T-helper 1 cell treated with Interleukin-12 subunit alpha and Interleukin-12 subunit beta and Interleukin-4 antibody, amounts not matched to agents 30 μg/mL and 1 μg/mL, for 36 hours (primary cell): Measurements from ENCODE around the gene PPP1R14B.

ENCODE experiments used
- H3K27ac Mint-ChIP-seq: one replicate; pipeline ENCODE4 v1.8.0; 2021; ENCODE audit warnings: mild to moderate bottlenecking, mixed read lengths
- H3K27me3 Mint-ChIP-seq: one replicate; pipeline ENCODE4 v1.8.0; 2021; ENCODE audit warnings: low read depth, mixed read lengths
- H3K36me3 Mint-ChIP-seq: one replicate; pipeline ENCODE4 v1.8.0; 2021; ENCODE audit warnings: low read depth, mixed read lengths
- H3K4me1 Mint-ChIP-seq: one replicate; pipeline ENCODE4 v1.8.0; 2021; ENCODE audit warnings: low read depth, mixed read lengths
- H3K4me3 Mint-ChIP-seq: one replicate; pipeline ENCODE4 v1.8.0; 2021; ENCODE audit warnings: mild to moderate bottlenecking, moderate library complexity, mixed read lengths
- H3K9me3 Mint-ChIP-seq: one replicate; pipeline ENCODE4 v1.8.0; 2021; ENCODE audit warnings: mixed read lengths

Gene PPP1R14B

DNA sequence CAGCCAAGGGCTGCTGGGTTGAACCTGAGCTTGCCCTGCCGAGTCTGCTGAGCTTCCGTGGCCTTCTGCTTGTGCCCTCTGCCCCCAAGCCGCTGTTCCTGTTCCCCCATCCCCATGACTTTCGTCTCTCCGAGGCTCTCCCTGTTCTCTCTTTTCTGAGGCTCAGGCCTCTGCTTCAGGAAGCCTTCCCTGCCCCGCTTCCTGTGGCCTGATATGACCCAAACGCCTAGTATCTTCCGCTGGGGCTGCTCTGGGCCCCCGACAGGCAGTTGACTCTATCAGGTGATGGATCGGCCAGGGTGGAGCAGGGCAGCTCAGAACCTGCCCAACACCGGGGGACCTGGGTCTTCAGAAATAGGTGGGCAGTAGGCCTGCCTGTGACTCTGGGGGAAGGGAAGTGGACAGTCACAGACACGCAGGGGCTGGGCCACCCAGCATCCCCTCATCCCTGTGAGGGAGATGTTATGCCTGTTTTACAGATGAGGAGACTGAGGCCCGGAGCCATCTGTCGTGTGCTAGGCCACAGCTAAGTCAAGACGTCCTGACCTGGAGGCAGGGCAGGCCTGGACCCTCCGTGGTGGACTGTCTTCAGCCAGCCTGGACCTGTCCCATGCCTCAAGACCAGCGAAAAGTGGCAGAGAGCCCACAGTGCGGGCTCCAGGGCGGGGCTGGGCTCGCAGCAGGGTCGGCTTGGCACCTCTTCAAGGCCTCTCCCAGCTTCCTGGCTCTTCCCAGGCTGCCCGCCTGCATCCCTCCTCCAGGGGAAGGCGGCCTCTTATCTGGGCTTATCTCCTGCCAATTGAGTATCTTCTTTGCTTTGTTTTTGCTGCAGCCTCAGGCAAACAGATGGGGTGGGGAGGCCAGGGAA, 21.5 kb upstream of the PPP1R14B start:
- Mint-ChIP-seq H3K27me3 (no peaks in the 10 kb centered on the region), H3K9me3 (no peaks in the 10 kb centered on the region), H3K4me1 (peaks cover 21% of the 10 kb centered on the region), H3K4me3 (peak overlapping the region; percentile 89), H3K36me3 (peaks cover 10% of the 10 kb centered on the region), H3K27ac (peak overlapping the region; percentile 99)

DNA sequence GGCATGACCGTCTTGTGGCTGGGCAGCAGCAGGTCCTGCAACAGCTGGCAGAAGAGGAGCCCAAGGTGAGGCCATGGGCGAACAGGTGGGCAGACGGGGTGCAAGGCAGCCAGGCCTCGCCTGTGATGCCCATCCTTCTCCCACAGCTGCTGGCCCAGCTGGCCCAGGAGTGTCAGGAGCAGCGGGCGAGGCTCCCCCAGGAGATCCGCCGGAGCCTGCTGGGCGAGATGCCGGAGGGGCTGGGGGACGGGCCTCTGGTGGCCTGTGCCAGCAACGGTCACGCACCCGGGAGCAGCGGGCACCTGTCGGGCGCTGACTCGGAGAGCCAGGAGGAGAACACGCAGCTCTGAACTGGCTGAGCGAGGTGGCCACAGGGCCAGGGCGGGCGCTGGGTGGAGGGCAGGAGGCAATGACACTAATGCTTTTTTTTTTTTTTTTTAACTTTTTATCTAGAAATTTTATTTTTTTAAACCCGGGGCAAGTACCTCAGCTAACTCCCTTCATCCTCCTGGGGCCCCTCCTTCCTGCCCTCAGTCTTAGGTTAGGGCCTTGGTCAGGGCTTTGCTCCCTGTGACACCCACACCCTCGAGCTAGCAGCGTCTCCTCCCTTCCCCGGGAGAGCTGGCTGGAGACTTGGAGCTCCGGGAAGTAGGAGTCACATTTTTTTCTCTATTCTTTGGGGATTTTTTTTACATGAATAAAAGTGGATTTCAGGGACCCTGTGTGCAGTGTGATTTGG, 20.6 kb upstream of the PPP1R14B start:
- Mint-ChIP-seq H3K27me3 (no peaks in the 10 kb centered on the region), H3K27ac (no peak overlapping the region), H3K4me3 (no peak overlapping the region)

DNA sequence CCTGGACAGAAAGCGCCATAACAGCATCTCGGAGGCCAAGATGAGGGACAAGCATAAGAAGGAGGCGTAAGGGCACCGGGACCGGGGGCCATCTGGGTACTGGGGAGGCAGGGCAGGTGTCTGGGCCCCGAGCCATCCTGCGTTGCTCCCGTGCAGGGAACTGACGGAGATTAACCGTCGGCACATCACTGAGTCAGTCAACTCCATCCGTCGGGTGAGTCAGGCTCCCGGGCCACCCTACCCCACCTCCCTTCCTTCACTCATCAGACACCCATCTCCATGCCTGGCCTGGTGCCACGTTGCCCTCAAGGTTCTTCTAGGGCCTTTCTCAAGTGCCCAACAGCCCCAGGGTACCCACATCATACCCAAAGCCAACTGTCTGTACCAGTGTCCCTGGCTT, 19.6 kb upstream of the PPP1R14B start:
- Mint-ChIP-seq H3K4me3 (no peak overlapping the region), H3K27me3 (no peaks in the 10 kb centered on the region), H3K27ac (no peak overlapping the region), H3K9me3 (no peaks in the 10 kb centered on the region), H3K36me3 (peaks cover 12% of the 10 kb centered on the region), H3K4me1 (peaks cover 14% of the 10 kb centered on the region)

More for the DNA sequence above, 20.6 kb upstream of the PPP1R14B start:
- Mint-ChIP-seq H3K9me3 (no peaks in the 10 kb centered on the region), H3K36me3 (peaks cover 13% of the 10 kb centered on the region), H3K4me1 (peaks cover 20% of the 10 kb centered on the region)

DNA sequence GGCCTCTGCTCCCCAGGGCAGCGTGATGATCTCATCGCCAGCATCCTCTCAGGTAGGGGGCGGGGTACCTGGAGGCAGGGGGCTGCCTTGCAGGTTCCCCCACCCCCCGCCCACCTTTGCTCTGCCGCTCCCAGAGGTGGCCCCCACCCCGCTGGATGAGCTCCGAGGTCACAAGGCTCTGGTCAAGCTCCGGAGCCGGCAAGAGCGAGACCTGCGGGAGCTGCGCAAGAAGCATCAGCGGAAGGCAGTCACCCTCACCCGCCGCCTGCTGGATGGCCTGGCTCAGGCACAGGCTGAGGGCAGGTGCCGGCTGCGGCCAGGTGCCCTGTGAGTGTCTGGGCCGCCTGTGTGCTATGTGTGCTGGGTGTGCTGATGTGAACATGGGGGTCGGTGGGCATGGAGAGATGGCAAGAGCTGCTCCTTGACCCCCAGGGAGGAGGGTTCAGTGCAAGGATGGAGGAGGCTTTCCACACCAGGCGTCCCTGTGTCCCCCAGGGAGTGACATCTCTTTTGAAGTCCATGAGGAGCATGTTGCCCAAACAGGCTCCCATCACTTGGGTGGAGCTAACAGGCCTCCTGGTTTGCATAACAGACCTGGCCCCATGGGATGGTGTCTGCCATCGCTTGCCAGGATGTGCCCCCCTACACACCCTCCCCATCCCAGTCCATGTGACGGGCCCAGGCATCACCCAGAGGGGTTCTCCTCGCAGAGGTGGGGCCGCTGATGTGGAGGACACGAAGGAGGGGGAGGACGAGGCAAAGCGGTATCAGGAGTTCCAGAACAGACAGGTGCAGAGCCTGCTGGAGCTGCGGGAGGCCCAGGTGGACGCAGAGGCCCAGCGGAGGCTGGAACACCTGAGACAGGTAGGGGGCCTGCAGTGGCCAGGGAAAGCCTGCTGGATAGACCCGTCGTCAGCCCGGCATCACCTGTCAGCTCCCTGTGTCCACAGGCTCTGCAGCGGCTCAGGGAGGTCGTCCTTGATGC, 18.7 kb upstream of the PPP1R14B start:
- peaks cover 14% of the 10 kb centered on the region for H3K4me1 Mint-ChIP-seq
- H3K9me3 Mint-ChIP-seq, result no peaks in the 10 kb centered on the region
- H3K27ac Mint-ChIP-seq, result no peak overlapping the region
- no peak overlapping the region for H3K4me3 Mint-ChIP-seq
- H3K27me3 Mint-ChIP-seq, result no peaks in the 10 kb centered on the region
- H3K36me3 Mint-ChIP-seq, result peaks cover 14% of the 10 kb centered on the region

DNA sequence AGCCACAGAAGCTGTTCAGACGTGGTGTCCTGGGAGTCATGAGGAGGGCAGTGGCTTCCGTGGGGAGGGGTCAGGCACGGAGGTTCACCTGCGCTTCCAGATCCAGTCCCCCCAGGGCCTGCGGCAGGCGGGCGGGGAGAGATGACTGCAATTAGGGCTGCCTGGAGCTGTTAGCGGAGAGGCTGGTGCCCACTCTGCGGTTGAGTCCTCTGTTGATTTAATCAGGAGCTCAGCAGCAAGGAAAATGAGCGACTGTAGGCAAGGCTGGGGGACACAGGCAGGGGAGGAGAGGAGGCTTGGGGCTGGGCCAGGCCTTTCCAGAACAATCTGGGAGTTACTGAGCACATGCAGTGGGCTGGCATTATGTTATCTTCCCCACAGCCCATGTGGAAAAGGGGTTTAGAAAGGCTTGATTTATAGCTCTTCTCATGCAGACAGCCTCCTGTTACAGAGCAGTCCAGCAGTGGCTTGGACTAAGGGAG, 17.7 kb upstream of the PPP1R14B start:
- peaks cover 14% of the 10 kb centered on the region for H3K4me1 Mint-ChIP-seq
- no peak overlapping the region for H3K27ac Mint-ChIP-seq
- H3K4me3 Mint-ChIP-seq, result no peak overlapping the region
- H3K9me3 Mint-ChIP-seq, result no peaks in the 10 kb centered on the region
- no peaks in the 10 kb centered on the region for H3K27me3 Mint-ChIP-seq
- H3K36me3 Mint-ChIP-seq, result peaks cover 21% of the 10 kb centered on the region

DNA sequence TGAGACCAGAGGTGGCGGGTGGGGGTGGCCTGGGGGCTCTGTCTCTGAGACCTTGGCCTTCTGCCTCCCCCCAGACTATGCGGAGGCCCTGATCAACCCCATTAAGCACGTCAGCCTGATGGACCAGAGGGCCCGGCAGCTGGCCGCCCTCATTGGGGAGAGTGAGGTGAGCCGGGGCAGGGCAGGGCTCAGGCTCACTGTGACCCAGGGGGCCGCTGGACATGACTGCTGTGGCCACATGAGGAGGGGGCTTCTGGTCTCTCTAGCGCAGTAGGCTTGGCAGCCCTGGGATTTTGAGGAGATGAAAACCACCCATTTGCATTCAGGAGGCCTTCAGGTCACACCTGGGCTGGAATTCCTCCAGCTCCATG, 17.2 kb upstream of the PPP1R14B start:
- H3K9me3 Mint-ChIP-seq, result no peaks in the 10 kb centered on the region
- no peaks in the 10 kb centered on the region for H3K27me3 Mint-ChIP-seq
- H3K27ac Mint-ChIP-seq, result no peak overlapping the region
- H3K36me3 Mint-ChIP-seq, result peaks cover 21% of the 10 kb centered on the region
- H3K4me3 Mint-ChIP-seq, result no peak overlapping the region
- H3K4me1 Mint-ChIP-seq, result peaks cover 14% of the 10 kb centered on the region

DNA sequence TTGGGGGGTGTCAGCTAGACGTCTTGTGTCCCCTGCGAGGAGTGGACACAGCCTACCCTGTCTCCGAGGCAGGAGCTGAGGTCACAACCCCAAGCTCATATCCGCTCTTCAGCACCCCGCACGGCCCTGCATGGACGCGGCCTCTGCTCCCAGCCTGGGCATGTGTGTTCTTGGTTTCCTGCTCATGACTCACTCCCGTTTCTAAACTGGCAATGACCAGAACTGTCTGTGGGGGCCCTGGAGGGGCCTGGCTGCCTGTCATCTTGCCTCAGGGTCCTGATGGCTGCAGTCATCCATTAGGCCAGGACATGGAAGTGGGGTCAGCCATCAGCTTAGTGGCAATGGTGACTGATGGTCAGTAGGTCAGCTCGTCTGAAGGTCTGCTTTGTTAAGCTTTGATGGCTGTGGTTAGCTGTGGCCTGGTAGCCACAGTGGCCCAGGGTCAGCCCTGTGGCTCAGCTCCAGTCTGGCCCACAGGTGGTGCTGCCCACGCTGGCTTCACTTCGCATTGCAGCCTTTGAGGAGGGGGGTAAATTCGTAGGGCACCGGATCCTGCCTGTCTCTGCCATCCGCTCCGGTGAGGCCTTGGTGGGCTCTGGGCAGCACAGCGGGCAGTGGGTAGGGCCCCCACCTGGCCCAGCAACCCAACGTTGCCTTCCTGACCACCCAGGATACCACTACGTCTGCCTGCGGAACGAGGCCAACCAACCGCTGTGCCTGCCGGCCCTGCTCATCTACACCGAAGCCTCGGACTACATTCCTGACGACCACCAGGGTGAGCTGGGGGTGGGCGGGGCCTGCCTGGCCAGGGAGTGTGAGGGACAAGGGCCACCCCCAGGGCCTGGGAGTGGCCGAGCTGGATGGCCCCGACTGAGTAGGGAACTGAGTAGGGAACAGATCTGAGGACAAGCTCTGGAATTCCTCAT, 16.5 kb upstream of the PPP1R14B start:
- no peaks in the 10 kb centered on the region for H3K9me3 Mint-ChIP-seq
- H3K27me3 Mint-ChIP-seq, result no peaks in the 10 kb centered on the region
- H3K4me1 Mint-ChIP-seq, result peaks cover 9% of the 10 kb centered on the region
- H3K4me3 Mint-ChIP-seq, result no peak overlapping the region
- no peak overlapping the region for H3K27ac Mint-ChIP-seq
- H3K36me3 Mint-ChIP-seq, result peaks cover 18% of the 10 kb centered on the region

DNA sequence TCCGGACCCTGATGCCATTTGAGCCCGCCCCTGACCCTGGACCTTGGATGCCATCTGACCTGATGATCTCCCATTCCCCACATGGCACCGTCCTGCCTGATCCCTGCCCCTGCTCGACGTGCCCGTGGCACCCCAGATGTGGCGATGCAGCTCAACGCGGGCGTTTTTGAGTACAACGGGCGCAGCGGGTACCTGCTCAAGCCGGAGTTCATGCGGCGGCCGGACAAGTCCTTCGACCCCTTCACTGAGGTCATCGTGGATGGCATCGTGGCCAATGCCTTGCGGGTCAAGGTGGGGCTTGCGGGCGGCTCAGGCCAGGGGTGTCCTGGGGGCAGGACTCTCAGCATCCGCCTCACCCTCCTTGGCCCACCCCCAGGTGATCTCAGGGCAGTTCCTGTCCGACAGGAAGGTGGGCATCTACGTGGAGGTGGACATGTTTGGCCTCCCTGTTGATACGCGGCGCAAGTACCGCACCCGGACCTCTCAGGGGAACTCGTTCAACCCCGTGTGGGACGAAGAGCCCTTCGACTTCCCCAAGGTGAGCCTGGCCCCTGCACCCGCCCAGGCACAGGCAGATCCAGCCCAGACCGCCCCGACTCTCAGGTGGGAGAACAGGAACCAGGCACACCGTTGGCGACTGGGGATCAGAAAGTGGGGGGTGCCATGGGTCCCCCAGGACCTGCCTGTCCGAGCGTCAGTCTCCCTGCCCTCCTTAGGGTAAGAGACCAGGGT, 15.7 kb upstream of the PPP1R14B start:
- H3K4me3 Mint-ChIP-seq, result no peak overlapping the region
- H3K27me3 Mint-ChIP-seq, result no peaks in the 10 kb centered on the region
- no peaks in the 10 kb centered on the region for H3K9me3 Mint-ChIP-seq
- no peak overlapping the region for H3K27ac Mint-ChIP-seq
- peaks cover 6% of the 10 kb centered on the region for H3K4me1 Mint-ChIP-seq
- H3K36me3 Mint-ChIP-seq, result peaks cover 21% of the 10 kb centered on the region

DNA sequence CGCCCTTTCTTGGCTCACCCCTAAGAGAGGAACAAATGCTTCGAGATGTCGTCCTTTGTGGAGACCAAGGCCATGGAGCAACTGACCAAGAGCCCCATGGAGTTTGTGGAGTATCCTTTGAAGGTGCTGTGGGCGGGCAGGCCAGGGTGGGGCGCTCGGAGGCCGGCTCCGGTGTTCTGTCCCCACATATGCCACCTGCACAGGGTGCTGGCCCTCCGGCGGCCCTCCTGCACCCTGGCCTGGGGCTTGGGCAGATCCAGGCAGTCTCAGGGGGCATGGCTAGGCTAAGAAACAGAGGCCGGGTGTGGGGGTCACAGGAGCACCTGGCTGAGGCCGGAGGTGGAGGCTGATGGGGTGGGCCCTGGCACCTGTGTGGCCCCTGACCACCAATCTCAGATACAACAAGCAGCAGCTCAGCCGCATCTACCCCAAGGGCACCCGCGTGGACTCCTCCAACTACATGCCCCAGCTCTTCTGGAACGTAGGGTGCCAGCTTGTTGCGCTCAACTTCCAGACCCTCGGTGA, 14.9 kb upstream of the PPP1R14B start:
- Mint-ChIP-seq H3K27ac (no peak overlapping the region), H3K4me1 (peaks cover 6% of the 10 kb centered on the region), H3K36me3 (peaks cover 21% of the 10 kb centered on the region), H3K27me3 (no peaks in the 10 kb centered on the region), H3K4me3 (no peak overlapping the region), H3K9me3 (no peaks in the 10 kb centered on the region)

DNA sequence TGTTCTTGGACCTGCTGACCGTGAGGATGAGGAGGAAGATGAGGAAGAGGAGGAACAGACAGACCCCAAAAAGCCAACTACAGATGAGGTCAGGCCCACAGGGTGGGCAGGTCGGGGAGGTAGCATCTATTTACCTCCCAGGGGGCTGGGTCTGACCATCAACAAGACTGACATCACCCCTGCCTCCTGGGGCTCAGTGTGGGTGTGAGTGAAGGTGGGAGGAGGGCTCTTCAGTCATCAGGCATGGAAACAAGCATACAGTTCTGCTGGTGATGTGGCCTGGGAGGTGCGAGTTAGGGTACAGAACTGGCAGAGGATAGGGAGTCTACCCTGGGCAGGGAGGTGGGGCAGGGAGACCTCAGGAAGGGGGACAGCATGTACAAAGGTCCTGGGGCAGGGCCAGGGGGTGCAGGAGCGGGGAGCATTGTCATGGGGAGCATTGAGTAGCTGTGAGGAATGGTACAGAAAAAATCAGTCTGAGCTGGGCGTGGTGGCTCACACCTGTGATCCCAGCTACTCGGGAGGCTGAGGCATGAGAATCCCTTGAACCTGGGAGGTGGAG, 13.5 kb upstream of the PPP1R14B start:
- Mint-ChIP-seq H3K9me3 (no peaks in the 10 kb centered on the region), H3K27me3 (no peaks in the 10 kb centered on the region), H3K36me3 (peaks cover 20% of the 10 kb centered on the region), H3K27ac (peak overlapping the region; percentile 28), H3K4me3 (no peak overlapping the region), H3K4me1 (peaks cover 6% of the 10 kb centered on the region)

DNA sequence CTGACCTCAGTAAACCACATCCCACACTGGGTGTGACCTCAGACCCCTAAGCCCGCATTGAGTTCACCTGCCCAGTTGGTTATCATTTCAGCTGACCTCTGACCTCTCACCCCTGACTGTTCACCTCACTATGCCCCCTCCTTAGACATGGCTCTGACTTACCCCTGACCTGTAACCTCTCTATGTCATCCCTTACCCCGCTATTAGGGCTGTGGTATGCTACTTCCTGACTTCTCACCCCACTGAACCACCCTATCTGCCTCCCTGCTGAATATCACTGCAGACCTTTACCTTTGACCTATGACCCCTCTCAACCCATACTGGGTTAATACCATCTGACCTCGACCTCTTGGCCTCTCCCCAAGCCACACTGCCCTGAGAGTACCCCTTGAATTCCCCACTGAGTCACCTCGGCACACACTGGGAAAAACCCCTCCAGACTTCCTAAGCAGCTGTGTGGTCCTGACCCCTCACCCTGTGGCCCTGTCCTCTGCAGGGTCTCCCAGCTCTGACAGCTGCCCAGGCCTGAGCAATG, 12.9 kb upstream of the PPP1R14B start:
- H3K9me3 Mint-ChIP-seq, result no peaks in the 10 kb centered on the region

DNA sequence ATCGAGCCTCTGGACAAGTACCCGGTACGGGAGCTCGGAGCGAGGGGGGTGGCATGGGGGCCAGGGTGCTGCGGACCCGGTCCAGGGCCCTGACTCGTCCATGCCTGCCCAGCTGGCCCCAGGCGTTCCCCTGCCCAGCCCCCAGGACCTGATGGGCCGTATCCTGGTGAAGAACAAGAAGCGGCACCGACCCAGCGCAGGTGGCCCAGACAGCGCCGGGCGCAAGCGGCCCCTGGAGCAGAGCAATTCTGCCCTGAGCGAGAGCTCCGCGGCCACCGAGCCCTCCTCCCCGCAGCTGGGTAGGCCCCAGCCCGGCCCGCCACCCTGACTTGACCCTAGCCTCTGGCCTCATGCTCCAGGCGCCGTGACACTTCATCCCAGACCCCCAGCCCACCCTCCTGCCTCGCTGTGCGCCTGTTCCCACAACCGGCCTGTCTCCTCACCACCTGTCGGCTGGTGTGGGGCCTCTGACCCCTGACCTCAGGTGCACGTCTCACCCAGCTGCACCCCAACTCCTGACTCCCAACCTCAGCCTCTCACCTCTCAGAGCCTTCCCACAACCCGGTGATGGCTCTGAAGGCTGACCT, 12.3 kb upstream of the PPP1R14B start:
- Mint-ChIP-seq H3K9me3 (no peaks in the 10 kb centered on the region), H3K27me3 (no peaks in the 10 kb centered on the region), H3K36me3 (peaks cover 21% of the 10 kb centered on the region), H3K27ac (no peak overlapping the region), H3K4me3 (no peak overlapping the region), H3K4me1 (peaks cover 6% of the 10 kb centered on the region)

More for the DNA sequence above, 12.9 kb upstream of the PPP1R14B start:
- no peaks in the 10 kb centered on the region for H3K27me3 Mint-ChIP-seq
- no peak overlapping the region for H3K4me3 Mint-ChIP-seq
- peaks cover 21% of the 10 kb centered on the region for H3K36me3 Mint-ChIP-seq
- peaks cover 6% of the 10 kb centered on the region for H3K4me1 Mint-ChIP-seq
- H3K27ac Mint-ChIP-seq, result peak overlapping the region; percentile 28
